Stimulated activated naive CD4-positive, alpha-beta T cell treated with Interleukin-2 at 50 U/mL for 16 hours (primary cell): ENCODE data around the gene CD209.
"Not testable (repeated sequence)": the region's sequence is repeated elsewhere in the genome, so short reads cannot be mapped to it uniquely, and the experiment has no call there.

Source experiments
- DNase-seq: peaks from one replicate; lab custom pipeline; 2025; lab: John Stamatoyannopoulos, UW

CD209 gene, protein sequence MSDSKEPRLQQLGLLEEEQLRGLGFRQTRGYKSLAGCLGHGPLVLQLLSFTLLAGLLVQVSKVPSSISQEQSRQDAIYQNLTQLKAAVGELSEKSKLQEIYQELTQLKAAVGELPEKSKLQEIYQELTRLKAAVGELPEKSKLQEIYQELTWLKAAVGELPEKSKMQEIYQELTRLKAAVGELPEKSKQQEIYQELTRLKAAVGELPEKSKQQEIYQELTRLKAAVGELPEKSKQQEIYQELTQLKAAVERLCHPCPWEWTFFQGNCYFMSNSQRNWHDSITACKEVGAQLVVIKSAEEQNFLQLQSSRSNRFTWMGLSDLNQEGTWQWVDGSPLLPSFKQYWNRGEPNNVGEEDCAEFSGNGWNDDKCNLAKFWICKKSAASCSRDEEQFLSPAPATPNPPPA

DNA sequence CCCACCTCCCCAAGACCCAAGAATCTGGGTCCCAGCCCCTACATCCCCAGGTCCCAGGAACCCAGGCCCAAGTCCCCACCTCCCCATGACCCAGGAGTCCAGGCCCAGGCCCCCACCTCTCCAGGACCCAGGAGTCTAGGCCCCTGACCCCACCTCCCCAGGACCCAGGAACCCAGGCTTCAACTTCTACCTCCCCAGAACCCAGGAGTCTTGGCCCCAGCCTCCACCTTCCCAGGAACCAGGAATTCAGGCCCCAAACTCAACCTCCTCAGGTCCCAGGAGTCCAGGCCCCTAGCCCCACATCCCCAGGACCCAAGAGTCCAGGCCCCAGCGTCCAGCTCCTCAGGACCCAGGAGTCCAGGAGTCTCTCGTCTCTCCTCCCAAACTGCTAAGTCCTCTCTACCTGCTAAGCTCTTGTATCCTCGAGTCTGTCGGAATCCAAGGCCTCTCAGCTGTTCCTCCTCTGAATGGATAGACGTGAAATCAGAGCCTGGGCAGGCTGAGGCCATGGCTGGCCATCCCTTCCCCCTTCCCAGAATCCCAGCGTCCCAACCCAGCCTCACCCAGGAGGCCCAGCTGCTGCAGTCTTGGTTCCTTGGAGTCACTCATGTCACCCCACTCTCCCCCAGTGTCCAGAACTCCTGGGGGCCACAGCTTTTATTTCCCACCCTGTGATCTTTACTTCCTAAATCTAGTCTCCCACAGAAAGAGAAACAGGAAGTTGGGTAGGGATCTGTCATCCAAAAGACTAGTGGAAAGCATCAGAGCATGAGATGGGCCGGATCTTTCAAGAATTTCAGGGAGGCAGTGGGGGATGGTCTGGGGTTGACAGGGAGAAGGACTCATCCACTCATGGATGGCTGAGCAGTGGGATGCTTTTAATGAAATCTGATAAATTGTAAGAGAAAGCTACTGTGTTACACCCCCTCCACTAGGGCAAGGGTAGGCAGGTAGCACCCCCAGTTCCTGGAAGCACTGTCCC is at the start of gene CD209:
TSS of gene CD209 (minus strand) at position 632 of the 982 bp plus-strand sequence. CDS start at position 609, 23 bp downstream.
- no peak for DNase-seq

DNA sequence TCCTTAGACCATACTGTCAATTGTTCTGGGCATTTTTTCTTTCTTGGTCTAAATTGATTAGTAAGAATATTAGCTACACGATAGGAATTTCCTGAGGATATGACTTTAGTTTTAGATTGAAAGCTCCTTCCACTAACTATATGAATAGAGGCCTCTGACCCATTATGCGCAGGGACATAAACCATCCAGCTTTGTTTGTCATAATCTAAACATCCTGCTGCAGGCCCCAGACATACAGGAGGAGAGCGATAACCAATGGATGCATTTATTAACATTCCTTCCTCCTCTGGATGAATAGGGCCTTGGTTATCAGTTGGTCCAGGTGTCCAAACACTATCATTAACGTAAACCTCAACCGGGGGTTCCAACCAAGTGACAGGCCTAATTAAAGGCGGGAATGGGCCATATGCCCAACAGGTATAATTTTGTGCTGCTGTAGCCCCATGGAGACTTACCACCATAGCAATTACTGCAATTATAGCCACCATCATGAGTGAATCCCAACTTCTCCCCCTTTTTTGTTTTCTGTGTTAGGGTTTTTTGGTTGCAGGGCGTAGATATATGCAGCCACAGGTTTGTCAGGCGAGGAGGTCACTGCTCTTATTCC is 48.3 kb upstream of the CD209 start:
- DNase-seq: no peak

DNA sequence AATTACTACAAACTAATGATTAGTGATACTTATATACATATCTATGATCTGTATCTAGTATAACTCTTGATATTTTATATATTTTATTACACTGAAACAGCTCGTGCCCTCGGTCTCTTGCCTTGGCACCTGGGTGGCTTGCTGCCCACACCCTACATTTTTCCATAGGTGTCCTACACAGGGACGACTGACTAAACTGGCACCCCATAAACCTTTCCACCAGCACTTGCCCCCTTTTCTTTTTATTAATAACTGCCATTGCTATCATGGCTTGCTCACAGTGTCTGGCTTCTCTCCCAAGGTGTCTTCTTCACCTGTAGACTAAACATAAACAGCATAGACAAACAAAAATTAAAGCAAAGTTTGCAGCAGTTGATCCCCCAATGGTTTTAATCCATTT is 46.2 kb upstream of the CD209 start:
- no peak for DNase-seq

DNA sequence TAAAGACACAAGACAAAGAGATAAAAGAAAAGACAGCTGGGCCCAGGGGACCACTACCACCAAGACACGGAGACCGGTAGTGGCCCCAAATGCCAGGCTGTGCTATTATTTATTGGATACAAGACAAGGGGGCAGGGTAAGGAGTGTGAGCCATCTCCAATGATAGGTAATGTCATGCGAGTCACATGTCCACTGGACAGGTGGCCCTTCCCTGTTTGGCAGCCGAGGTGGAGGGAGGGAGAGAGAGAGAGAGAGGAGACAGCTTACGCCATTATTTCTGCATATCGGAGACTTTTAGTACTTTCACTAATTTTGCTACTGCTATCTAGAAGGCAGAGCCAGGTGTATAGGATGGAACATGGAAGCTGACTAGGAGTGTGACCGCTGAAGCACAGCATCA is 45.4 kb upstream of the CD209 start:
- not testable (repeated sequence) for DNase-seq

DNA sequence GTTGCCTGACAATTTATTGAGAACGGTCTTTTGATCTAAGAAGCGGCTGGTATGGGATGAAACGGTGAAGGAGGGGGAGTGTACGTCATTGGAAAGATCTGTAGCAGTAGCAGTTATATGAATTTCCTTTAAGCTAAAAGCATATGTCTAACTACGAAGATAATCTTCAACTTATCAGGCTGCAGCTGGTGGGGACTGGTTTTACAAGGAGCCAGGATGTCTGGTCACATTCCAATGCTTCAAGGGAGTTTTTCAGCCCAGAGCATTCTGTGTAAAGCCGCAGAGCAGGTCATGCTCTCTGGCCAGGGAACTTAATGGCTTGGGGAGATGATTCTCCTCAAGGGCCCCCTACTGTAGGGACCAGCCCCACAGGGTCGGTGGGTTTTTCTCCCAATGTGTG is 44.9 kb upstream of the CD209 start:
- no peak for DNase-seq

DNA sequence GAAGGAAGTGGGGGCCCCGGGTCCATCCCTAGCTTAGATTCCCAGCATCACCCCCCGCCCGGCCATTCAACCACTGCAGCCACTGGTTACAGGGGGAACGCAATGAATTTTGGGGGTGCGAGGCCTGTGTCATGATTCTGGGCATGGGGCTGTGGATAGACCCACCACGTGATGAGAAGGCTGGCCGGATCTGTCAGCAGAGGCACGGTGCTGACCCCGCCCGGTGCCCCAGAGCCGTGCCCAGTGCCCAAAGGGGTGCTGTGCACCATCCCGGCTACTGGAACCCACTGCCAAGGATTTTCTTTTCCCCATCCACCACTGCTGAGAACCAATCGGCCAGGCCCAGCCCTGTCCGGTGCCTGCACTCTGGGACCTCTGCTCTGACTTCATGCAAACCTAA is 43.1 kb upstream of the CD209 start:
- no peak for DNase-seq

DNA sequence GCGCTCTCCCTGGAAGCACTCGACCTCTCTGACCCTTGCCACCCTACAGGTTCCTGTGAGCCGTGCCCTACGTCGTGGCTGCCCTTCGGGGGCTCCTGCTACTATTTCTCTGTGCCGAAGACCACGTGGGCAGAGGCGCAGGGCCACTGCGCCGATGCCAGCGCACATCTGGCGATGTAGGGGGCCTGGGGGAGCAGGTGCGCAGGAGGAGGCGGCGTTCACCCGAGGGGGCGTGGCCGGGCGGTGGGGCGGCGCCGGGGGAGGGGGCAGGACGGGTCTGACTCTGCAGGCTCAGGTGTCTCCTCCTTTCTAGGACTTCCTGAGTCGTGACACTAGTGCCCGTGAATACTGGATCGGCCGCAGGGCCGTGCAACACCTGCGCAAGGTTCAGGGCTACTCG is 42.1 kb upstream of the CD209 start:
- DNase-seq: no peak

DNA sequence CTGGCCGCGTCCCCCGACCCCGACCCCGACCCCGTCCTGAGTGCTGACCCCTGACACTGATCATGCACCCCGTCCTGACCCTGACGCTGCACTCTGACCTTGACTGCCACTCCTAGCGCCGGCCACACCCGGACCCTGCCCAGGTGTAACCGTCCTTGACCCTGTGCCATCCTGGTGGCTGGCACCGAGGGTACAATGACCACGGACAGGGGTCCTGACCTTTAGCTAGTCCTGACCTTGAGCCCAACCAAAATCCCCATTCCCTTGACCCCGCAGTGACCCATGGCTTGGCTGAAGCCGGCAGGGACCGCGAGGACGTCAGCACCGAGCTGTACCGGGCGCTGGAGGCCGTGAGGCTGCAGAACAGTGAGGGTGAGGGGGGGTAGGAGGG is 41.6 kb upstream of the CD209 start:
- no peak for DNase-seq

DNA sequence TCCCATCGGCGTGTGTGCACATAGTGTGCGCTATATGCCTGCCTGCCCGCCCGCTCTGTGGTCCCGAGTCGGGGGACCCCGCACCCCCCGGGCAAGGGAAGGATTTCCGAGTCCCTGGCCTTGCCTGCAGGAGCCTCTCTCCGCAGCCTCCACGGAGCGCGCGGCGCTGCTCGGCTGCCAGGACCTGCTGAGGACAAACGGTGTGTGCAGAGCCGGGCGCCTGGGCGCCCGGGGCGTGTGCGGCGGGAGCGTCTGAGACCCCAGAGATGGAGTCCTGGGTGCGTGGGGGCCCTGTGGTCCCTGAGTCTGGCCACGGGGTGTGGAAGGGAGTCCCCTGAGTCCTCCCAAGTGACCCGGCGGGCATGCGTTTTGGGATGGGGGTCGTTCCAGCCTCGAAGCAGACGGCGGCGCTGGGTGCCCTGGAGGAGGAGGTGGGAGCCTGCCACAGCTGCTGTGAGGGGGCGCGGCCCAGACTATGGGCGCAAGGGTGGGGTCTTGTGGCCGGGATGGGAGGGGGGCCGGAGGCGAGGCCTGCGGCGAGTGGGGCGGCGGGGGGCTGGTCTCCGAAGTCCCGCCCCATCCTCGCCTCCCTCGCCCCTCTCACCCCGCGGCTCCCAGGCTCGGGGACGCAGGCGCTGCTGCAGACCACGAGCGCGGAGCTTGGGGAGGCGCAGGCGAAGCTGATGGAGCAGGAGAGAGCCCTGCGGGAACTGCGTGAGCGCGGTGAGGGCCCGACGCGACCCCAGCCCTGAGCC is 41.0 kb upstream of the CD209 start:
- no peak for DNase-seq

DNA sequence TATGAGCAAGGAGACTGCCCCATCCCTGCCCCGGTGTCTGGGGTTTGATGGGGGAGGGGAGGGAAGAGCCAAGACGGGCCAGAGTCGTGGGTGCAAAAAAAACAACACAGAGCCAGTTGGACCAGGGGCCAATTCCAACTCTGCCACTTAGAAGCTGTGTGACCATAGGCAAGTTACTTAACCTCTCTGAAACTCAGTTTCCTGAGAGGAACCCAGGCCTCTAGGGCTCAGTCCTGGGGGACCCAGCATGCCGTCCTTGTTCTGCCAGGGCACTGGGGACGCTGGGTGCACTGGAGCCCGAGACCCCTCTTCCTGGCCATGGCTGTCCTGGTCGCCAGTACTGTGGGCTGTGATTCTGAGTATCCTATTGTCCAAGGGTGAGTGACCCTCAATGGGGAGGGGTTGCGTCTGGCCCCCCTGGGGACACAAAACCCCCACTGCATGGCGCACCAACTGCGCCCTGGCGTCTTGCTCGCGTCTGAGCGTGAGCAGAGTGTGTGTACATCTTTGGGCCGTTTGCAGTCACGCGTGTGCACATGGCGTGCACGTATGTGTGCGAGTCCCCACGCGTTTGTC is 40.4 kb upstream of the CD209 start:
- DNase-seq: no peak

DNA sequence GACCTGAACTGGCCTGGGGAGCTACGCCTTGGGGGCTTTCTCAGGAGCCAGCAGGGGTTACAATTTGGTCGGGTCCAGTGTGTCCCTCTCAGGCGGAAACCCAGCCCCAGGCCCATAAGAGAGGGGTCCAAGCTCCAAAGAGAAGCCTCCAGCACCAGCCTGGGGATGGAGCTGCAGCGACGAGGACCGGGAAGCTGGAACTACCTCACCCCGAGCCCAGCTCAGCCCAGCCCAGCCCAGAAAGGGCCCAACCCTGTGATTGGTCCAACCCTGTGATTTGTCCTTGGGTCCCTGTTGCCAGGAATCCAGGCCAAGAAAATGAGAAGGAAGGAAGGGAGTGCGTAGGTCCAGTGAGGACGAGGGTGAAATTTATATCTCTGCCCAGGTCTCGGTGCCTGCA is 39.8 kb upstream of the CD209 start:
- no peak for DNase-seq

DNA sequence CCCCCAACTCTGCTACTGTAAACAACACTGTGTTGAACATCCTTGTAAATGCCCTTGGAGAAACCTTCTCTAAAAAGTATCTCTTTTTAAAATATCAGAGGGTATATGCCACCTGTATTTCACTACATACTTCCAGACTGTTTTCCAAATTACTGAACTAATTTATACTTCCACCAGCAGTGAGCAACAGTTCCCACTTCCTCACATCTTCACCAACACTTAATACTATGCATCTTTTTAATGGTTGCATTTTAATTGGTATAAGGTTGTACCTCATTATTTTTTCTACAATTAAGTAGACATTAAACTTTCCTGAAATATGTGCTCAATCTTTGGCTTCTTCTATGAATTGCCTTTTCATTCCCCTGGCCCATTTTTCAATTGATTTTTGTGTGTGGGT is 37.5 kb upstream of the CD209 start:
- no peak for DNase-seq

DNA sequence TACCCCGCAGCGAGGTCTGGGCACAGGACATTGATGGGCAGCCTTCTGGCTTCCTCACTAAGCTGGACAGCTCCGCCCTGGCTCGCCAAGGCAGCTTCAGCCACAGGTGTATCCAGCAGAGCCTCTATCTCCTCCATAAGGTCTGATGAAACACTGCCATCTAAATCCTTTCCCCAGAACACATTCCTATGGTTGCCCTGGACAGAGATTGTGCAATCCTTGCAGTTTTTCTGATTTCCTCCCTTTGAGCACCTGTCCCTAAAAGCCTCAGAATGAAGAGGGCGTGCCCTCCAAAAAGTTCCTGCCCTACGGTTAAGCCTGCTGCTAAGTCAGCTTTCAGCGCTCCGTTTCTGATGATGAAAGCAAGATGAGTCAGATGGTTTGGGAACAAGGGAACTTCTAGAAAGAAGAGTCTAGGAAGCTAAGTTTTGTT is 36.7 kb upstream of the CD209 start:
- no peak for DNase-seq

DNA sequence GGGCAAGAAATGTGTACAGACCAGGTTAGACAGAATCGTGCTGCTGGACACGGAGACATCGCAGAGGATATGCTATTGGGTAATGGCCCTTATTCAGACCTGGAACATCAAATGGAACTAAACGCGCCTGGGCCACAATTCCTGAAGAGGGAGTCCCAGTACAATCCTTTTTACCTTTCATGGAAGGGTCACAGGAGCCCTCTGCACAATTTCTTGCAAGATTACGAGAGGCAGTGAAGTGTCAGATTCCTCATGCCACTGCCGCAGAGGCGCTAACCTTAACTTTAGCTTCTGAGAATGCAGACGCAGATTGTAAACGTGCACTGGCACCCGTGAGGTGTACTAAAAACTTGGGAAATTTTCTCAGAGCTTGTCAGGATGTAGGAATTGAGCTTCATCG is 33.8 kb upstream of the CD209 start:
- DNase-seq: no peak

DNA sequence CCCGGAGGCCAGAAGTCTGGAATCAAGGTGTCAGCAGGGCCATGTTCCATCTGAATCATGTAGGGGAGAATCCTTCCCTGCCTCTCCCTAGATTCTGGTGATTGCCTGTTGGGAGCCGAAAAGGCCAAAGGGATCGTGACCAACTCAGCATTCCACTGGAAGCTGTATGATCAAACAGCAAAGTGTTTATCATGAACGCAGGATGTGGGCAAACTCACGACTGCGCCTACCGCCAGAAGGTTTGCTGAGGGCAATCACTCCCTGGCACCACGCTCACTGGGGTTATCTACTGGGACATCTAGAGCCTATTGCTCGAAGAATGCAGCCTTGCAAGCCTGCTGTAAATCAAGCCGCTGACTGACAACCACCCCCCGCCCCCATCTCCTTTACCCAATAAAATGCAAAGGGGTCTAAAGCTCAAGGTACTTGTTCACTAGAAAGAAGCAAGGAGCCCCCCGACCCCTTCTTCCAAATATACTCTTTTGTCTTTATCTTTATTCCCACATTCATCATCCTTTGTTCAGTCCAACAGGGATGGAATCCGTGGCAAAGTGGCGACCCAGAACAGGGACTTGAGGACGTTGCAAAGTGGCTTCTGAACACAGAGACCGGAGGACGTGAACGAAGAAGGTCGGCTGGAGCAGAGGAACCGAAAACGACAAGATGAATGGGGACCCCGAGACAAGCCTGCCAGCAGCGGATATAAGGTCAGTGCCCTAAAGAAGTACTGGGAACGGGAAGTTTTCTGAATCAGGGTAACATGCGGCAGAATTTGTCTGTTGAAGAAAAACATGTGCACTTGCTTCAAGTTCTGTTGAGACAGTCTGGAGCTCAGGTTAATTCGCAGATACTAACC is 32.5 kb upstream of the CD209 start:
- DNase-seq: no peak

DNA sequence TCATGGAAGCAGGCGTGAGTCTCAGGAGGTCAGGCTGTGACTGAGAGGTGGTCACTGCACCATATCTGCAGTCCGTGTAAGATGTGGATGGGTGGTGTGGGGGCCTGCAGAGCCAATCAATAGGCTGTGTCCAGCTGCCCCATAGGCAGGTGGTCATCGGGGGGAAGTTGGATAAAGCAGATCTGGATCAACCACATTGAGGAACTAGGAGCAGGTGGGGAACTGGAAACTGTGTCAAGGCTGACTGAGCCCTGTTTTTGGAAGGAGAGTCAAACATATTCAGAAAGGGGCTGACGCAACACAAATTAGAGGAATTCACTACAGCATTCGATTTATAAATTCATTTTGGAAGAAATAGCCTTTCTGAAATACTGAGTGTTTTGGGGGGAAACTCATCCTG is 30.7 kb upstream of the CD209 start:
- no peak for DNase-seq

DNA sequence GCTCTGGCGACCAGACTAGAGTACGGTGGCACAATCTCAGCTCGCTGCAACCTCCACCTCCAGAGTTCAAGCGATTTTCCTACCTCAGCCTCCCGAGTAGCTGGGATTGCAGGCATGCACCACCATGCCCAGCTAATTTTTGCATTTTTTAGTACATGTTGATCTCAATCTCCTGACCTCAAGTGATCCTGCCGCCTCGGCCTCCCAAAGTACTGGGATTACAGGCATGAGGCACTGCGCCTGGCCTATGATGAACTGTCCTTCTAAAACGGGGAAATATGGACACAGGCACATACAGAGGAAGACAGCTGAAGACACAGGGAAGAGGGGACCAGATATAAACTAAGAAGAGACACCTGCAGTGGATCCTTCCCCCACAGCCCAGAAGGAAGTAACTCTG is 28.4 kb upstream of the CD209 start:
- DNase-seq: no peak

DNA sequence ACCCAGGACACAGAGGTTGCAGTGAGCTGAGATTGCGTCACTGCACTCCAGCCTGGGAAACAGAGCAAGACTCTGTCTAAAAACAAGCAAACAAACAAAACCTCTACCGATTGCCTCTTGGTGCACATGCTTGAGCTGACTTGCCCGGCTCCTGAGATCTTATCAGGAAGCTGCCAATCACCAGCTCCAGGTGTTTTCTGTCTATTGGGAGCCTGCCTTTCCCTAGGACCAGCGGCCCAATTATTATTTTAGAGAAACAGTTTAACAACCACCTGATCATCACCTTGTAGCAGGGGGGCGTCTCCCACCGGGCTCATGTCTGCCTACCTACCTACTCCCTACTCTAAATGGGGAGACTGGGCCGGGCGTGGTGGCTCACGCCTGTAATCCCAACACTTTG is 26.5 kb upstream of the CD209 start:
- DNase-seq: no peak

DNA sequence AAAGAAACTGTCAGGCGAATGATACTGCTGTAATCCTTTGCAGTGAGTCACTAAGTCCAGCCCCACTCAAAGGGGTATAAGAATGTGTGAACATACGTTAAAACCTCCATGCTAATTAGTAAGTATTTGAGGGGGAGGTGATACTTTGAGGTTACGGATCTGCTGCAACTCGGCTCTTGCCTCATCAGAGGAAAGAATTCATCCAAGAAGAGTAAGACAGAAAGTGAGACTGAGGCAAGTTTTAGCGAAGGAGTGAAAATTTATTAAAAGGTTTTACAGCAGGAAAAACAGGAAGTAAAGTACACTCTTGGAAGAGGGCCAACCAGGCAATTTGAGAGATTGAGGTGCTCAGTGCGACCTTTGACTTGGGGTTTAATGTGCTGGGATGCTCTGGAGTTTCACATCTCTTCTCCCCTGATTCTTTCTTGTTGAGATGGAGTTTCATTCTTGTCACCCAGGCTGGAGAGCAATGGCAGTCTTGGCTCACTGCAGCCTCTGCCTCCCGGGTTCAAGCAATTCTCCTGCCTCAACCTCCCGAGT is 25.5 kb upstream of the CD209 start:
- DNase-seq: peak; percentile 38

DNA sequence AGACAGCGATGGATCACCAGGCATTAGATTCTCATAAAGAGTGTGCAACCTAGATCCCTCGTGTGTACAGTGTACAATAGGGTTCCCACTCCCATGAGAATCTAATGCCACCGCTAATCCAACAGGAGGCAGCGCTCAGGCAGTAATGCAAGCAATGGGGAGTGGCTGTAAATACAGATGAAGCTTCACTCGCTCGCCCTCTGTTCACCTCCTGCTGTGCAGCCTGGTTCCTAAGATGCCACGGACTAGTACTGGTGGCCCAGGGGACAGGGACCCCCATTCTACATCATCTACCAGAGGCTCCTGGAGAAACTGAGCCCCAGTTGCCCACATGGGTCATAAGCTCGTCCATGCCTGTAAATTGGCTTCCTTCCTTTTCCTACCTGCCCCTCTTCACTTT is 23.7 kb upstream of the CD209 start:
- DNase-seq: no peak
